Neuronal stem cell (in vitro differentiated cells): ENCODE measurements around the gene ZNF692.

Experiments
- DNase-seq: peaks from one replicate; pipeline ENCODE4 v3.0.0-alpha.2; 2013; ENCODE audit warnings: low spot score
- H2AFZ ChIP-seq: one replicate; pipeline ENCODE4 v1.6.1; 2013; ENCODE audit warnings: mild to moderate bottlenecking, low read length, inconsistent platforms
- H2AK5ac ChIP-seq: 2 replicates; pipeline ENCODE4 v1.6.1; 2013; ENCODE audit warnings: low read depth, mild to moderate bottlenecking, inconsistent platforms, low read length, moderate library complexity, mixed read lengths
- H2BK120ac ChIP-seq: 2 replicates; pipeline ENCODE4 v1.6.1; 2013; ENCODE audit warnings: low read depth, mild to moderate bottlenecking, inconsistent platforms, low read length, moderate library complexity, mixed read lengths
- H2BK12ac ChIP-seq: one replicate; pipeline ENCODE4 v1.6.1; 2013; ENCODE audit warnings: low read length, inconsistent platforms
- H2BK15ac ChIP-seq: 2 replicates; pipeline ENCODE4 v1.6.1; 2013; ENCODE audit warnings: mild to moderate bottlenecking, low read length, inconsistent platforms, mixed read lengths
- H2BK5ac ChIP-seq: one replicate; pipeline ENCODE4 v1.6.1; 2013; ENCODE audit warnings: inconsistent platforms, mild to moderate bottlenecking, low read length, moderate library complexity
- H3K14ac ChIP-seq: one replicate; pipeline ENCODE4 v1.6.1; 2013; ENCODE audit warnings: low read length, inconsistent platforms
- H3K18ac ChIP-seq: 2 replicates; pipeline ENCODE4 v1.6.1; 2013; ENCODE audit warnings: low read length, inconsistent platforms
- H3K23ac ChIP-seq: 2 replicates; pipeline ENCODE4 v1.6.1; 2013; ENCODE audit warnings: low read depth, mild to moderate bottlenecking, mixed read lengths, low read length, inconsistent platforms; ENCODE audit not compliant: poor library complexity
- H3K27ac ChIP-seq: replicated peaks from 3 replicates; pipeline ENCODE4 v1.5.1; 2013; ENCODE audit warnings: low read length, inconsistent platforms
- H3K27me3 ChIP-seq, 3 experiments: 2 replicates each; pipeline ENCODE4 v1.6.1; 2013; ENCODE audit warnings: low read length in 3 of 3, mild to moderate bottlenecking in 2 of 3, inconsistent platforms in 1 of 3, low read depth in 1 of 3, mixed read lengths in 1 of 3, moderate library complexity in 1 of 3; ENCODE audit not compliant: control insufficient read depth in 3 of 3, insufficient read depth in 3 of 3
- H3K36me3 ChIP-seq, 2 donors: replicated peaks in 1 of 2; 2 replicates each; pipeline ENCODE4 v1.6.1; 2013; ENCODE audit warnings: low read length in 2 of 2; ENCODE audit not compliant: control insufficient read depth in 2 of 2, insufficient read depth in 2 of 2
- H3K4ac ChIP-seq: 2 replicates; pipeline ENCODE4 v1.6.1; 2013; ENCODE audit warnings: inconsistent platforms, mild to moderate bottlenecking, low read length, moderate library complexity
- H3K4me1 ChIP-seq, 2 donors: 1 replicate in 1 of 2; 2 replicates in 1 of 2; pipeline ENCODE4 v1.6.1; 2013; ENCODE audit warnings: low read length in 2 of 2, low read depth in 1 of 2; ENCODE audit not compliant: control insufficient read depth in 2 of 2, insufficient read depth in 1 of 2
- H3K4me2 ChIP-seq: one replicate; pipeline ENCODE4 v1.6.1; 2013; ENCODE audit warnings: mild to moderate bottlenecking, low read length, inconsistent platforms; ENCODE audit not compliant: insufficient read depth, poor library complexity, severe bottlenecking
- H3K4me3 ChIP-seq, 2 donors: 2 replicates each; pipeline ENCODE4 v1.5.1; 2013; ENCODE audit warnings: low read length in 2 of 2, mild to moderate bottlenecking in 2 of 2, inconsistent platforms in 1 of 2, moderate library complexity in 1 of 2
- H3K79me1 ChIP-seq: one replicate; pipeline ENCODE4 v1.6.1; 2013; ENCODE audit warnings: low read depth, mild to moderate bottlenecking, inconsistent platforms, low read length, moderate library complexity
- H3K9ac ChIP-seq: one replicate; pipeline ENCODE4 v1.6.1; 2013; ENCODE audit warnings: mild to moderate bottlenecking, low read depth, low read length, inconsistent platforms; ENCODE audit not compliant: poor library complexity
- H3K9me3 ChIP-seq, 2 donors: replicated peaks in 1 of 2; 2 replicates each; pipeline versions ENCODE3 to v1.6.1; 2013; ENCODE audit warnings: low read length in 2 of 2, mild to moderate bottlenecking in 2 of 2, inconsistent platforms in 1 of 2, low read depth in 1 of 2, mixed read lengths in 1 of 2, moderate library complexity in 1 of 2; ENCODE audit not compliant: control insufficient read depth in 2 of 2, insufficient read depth in 1 of 2
- H4K8ac ChIP-seq: one replicate; pipeline ENCODE4 v1.6.1; 2013; ENCODE audit warnings: low read depth, mild to moderate bottlenecking, inconsistent platforms, low read length, moderate library complexity
- H4K91ac ChIP-seq: one replicate; pipeline ENCODE4 v1.6.1; 2013; ENCODE audit warnings: low read length, low read depth, mild to moderate bottlenecking, inconsistent platforms; ENCODE audit not compliant: poor library complexity
- WGBS, 2 donors: extraction: QIAGEN DNeasy Blood & Tissue Kit; methylation state at CpG; one replicate each; pipeline ENCODE4 v1.1.7; 2013; ENCODE audit warnings: missing lambda C conversion rate in 2 of 2, mixed read lengths in 1 of 2; ENCODE audit not compliant: insufficient read length in 2 of 2, insufficient replicate concordance in 1 of 2; ENCODE audit errors: extremely low coverage in 2 of 2; 5-methylcytosine and 5-hydroxymethylcytosine counted together

Gene ZNF692

DNA sequence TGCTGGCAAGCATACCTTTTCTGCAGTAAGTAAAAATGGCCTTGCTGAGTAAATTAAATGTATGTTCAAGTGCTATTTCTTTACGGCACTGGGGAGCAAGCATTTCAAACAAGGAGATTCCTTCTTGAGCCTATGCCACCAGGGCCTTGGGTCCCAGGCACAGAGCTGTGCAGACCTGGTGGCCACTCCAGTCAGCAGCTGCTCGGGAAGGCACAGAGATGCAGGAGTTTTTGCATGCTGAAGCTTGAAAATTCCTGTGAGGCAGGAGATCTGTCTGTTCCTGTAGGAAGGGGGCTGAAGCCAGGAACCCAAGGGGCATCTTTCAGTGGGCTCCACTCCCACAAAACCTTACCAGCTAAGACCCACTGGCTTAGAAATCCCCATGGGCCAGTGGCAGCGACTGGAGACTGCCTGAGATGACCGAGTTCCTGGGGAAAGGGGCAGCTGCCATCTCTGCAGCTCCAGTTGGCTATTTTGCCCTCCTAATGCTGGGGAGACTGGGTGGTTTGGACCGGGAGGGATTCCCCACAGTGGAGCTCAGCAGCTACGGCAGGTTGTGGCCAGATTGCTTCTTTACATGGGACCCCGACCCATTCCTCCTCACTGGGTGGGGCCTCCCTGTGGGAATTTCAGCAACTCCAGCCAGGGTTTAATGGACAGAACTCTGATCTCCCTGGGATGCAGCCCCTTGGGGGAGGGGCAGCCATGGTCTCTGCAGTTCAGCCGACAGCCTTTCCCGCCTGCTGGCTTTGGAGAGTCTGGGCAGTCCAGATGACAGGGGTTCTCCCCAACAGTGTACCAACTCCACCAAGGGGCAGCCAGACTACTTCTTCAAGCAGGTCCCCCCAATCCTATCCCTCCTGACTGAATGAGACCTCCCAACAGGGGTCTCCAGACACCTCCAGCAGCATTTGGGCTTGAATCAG is 38.8 kb upstream of the ZNF692 start:
- no peaks in the 10 kb centered on the region for H3K9me3 ChIP-seq
- no peak overlapping the region for H4K8ac ChIP-seq
- H3K18ac ChIP-seq = no peak overlapping the region
- H2AK5ac ChIP-seq = peak overlapping the region; percentile 16
- no peak overlapping the region for H3K4me2 ChIP-seq
- WGBS, 2 donors = no CpG with 5 or more reads among the region's 9 CpGs
- no peak overlapping the region for H2BK120ac ChIP-seq
- H4K91ac ChIP-seq = no peak overlapping the region
- H3K23ac ChIP-seq = no peak overlapping the region
- H3K27me3 ChIP-seq = peaks cover 0 to 4% (median 0%) of the 10 kb centered on the region in 3 experiments
- H3K4me1 ChIP-seq = no peaks in the 10 kb centered on the region
- no peak overlapping the region for H3K4me3 ChIP-seq
- H3K9ac ChIP-seq = no peak overlapping the region
- H3K4ac ChIP-seq = no peak overlapping the region
- no peak overlapping the region for H2BK12ac ChIP-seq
- peak overlapping the region; percentile 22 for H2BK15ac ChIP-seq
- H3K14ac ChIP-seq = no peak overlapping the region
- H3K27ac ChIP-seq = no peak overlapping the region
- DNase-seq = no peak
- H2BK5ac ChIP-seq = no peak overlapping the region
- H3K36me3 ChIP-seq = no peaks in the 10 kb centered on the region
- peak overlapping the region; percentile 45 for H2AFZ ChIP-seq
- H3K79me1 ChIP-seq = no peaks in the 10 kb centered on the region

DNA sequence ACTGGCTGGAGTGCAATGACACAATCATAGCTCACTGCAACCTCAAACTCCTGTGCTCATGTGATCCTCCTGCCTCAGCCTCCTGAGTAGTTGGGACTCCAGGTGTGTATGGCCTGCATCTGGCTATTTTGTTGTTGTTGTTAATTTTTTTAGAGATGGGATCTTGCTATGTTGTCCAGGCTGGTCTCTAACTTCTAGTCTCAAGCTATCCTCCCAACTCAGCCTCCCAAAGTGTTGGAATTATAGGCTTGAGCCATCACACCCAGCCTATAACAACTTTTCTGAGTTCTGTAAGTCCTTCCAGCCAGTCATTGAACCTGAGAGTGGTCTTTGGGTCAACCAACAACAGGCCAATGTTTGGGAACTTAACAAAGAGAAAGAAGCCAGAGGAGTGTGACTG is 36.0 kb upstream of the ZNF692 start:
- no peak overlapping the region for H2AFZ ChIP-seq
- H3K4ac ChIP-seq = no peak overlapping the region
- peaks cover 0 to 1% of the 10 kb centered on the region in 2 donors for H3K4me1 ChIP-seq
- H4K91ac ChIP-seq = no peak overlapping the region
- no peak overlapping the region for H2BK15ac ChIP-seq
- H3K79me1 ChIP-seq = no peaks in the 10 kb centered on the region
- no peak overlapping the region for H3K9ac ChIP-seq
- H3K14ac ChIP-seq = no peak overlapping the region
- H2BK5ac ChIP-seq = no peak overlapping the region
- H2AK5ac ChIP-seq = no peak overlapping the region
- H2BK12ac ChIP-seq = no peak overlapping the region
- H3K9me3 ChIP-seq = no peaks in the 10 kb centered on the region
- no peak overlapping the region for H2BK120ac ChIP-seq
- H3K27ac ChIP-seq = no peak overlapping the region
- no peak for DNase-seq
- H4K8ac ChIP-seq = no peak overlapping the region
- H3K4me2 ChIP-seq = no peak overlapping the region
- no peaks in the 10 kb centered on the region for H3K36me3 ChIP-seq
- no peak overlapping the region for H3K4me3 ChIP-seq
- H3K27me3 ChIP-seq = peaks cover 0 to 4% (median 0%) of the 10 kb centered on the region in 3 experiments
- H3K23ac ChIP-seq = no peak overlapping the region
- H3K18ac ChIP-seq = no peak overlapping the region

DNA sequence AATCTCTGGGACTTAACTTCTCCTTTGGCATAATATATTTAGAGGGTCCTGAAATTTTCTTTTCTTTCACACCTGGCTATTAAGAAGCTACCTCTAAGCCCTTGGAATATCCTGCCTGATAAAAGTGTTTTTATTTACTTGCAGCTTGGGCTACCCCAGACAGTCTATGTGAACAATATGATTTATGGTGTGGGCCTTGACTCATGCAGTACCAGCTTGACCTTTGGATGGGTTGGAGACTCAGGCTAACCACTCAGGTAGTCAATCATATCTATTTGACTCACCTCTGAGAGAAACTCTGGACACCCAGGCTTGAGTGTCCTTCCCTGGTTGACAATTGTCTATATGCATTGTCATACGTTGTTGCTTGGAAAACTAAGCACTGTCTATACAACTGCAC is 33.7 kb upstream of the ZNF692 start:
- Histone ChIP-seq H4K8ac (no peak overlapping the region), H3K4me2 (no peak overlapping the region), H3K79me1 (no peaks in the 10 kb centered on the region), H2BK12ac (no peak overlapping the region), H2AK5ac (no peak overlapping the region), H3K9me3 (no peaks in the 10 kb centered on the region), H3K9ac (no peak overlapping the region), H3K27ac (no peak overlapping the region), H3K4me1 (peaks cover 0 to 1% of the 10 kb centered on the region in 2 donors), H3K18ac (no peak overlapping the region), H2BK15ac (no peak overlapping the region), H3K4me3 (no peak overlapping the region), H3K27me3 (peaks cover 0 to 4% (median 0%) of the 10 kb centered on the region in 3 experiments), H2BK5ac (no peak overlapping the region), H3K23ac (no peak overlapping the region), H4K91ac (no peak overlapping the region), H3K14ac (no peak overlapping the region), H2BK120ac (no peak overlapping the region), H3K4ac (no peak overlapping the region), H3K36me3 (no peaks in the 10 kb centered on the region), H2AFZ (no peak overlapping the region)
- no CpG with 5 or more reads among the region's 1 CpG for WGBS, 2 donors
- no peak for DNase-seq

DNA sequence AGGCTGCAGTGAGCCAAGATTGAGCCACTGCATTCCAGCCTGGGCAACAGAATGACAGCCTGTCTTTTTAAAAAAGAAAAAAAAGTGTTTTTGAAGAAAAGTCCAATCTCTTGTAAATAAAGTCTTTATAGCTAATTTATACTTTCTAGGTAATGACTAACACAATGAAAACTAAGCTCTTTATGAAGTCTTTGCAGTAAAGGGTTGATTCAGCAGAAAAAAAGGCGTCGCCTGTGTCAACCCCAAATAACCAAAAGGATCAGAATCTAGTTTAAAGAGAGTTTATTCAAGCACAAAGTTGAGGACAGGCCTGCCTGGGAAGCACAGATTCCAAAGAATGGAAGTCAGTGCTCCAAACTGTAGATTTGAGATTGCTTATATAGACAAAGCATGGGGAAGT is 32.9 kb upstream of the ZNF692 start:
- Histone ChIP-seq H3K9ac (no peak overlapping the region), H2BK5ac (no peak overlapping the region), H3K4me2 (no peak overlapping the region), H2BK12ac (no peak overlapping the region), H3K27me3 (peaks cover 0 to 4% (median 0%) of the 10 kb centered on the region in 3 experiments), H3K4me3 (no peak overlapping the region), H3K27ac (no peak overlapping the region), H3K9me3 (no peaks in the 10 kb centered on the region), H3K36me3 (no peaks in the 10 kb centered on the region), H2AK5ac (no peak overlapping the region), H3K14ac (no peak overlapping the region), H2AFZ (no peak overlapping the region), H3K23ac (no peak overlapping the region), H3K18ac (no peak overlapping the region), H4K91ac (no peak overlapping the region), H2BK120ac (no peak overlapping the region), H3K4me1 (peaks cover under 1 to 1% of the 10 kb centered on the region in 2 donors), H2BK15ac (no peak overlapping the region), H3K4ac (no peak overlapping the region), H4K8ac (no peak overlapping the region), H3K79me1 (no peaks in the 10 kb centered on the region)
- WGBS, 2 donors = no CpG with 5 or more reads among the region's 2 CpGs
- DNase-seq = no peak
